ENCODE results near the gene KLHL12. TPM values are rescaled to one million over a fixed set of nuclear protein-coding genes. Genes with fewer than 3 reads are reported as not detected.
"Not testable (repeated sequence)": the region's sequence is repeated elsewhere in the genome, so short reads cannot be mapped to it uniquely, and the experiment has no call there.

KLHL12 gene
- total and polyA plus RNA-seq, 2 of the 8 experiments (the other 6 are each of a cell fraction or from before 2014, with no cell fraction given) = 27.2 to 33.3 TPM

GRCh38 chr1:202912476-202912875 lies 14.6 kb downstream of the KLHL12 start:
- H3K14ac ChIP-seq (ENCODE audit: insufficient read length); H2BK5ac ChIP-seq (ENCODE audit: low read depth, low read length); H3K56ac ChIP-seq (replicated peaks; ENCODE audit: insufficient read length, low read depth, low read length); H3K27me3 ChIP-seq (replicated peaks in 1 of 4; ENCODE audit: control insufficient read depth in 3 of 4, extremely low read depth in 1 of 4, insufficient read depth in 3 of 4, low read length in 3 of 4); POLR2A ChIA-PET (ENCODE audit: partially characterized antibody); H2BK20ac ChIP-seq (ENCODE audit: low read length); H2BK12ac ChIP-seq (ENCODE audit: low read depth, low read length); H2BK120ac ChIP-seq (replicated peaks; ENCODE audit: low read depth, low read length); H3K4me1 ChIP-seq (replicated peaks in 1 of 4; ENCODE audit: control insufficient read depth in 3 of 4, insufficient read depth in 4 of 4, low read length in 3 of 4); H3K9me3 ChIP-seq (ENCODE audit: insufficient read depth in 2 of 2, low read depth in 1 of 2, low read length in 1 of 2); CTCF ChIA-PET (ENCODE audit: partially characterized antibody); H3K4me3 ChIP-seq (ENCODE audit: extremely low read depth in 1 of 4, insufficient read depth in 2 of 4, low read depth in 3 of 4, low read length in 4 of 4); H3K79me1 ChIP-seq (ENCODE audit: low read depth, low read length); H3K27ac ChIP-seq (ENCODE audit: low read depth, low read length); H4K5ac ChIP-seq (ENCODE audit: insufficient read length, low read depth, low read length); H3K23ac ChIP-seq (ENCODE audit: insufficient read length); H3K4me2 ChIP-seq (ENCODE audit: insufficient read depth in 1 of 2, low read depth in 2 of 2, low read length in 2 of 2); H3K4ac ChIP-seq (replicated peaks; ENCODE audit: insufficient read length, low read depth, low read length); DNase-seq (ENCODE audit: low read depth in 1 of 2, low spot score in 2 of 2); H3K9ac ChIP-seq (replicated peaks in 1 of 4; ENCODE audit: extremely low read depth in 1 of 4, low read depth in 3 of 4, low read length in 3 of 4); H2AFZ ChIP-seq (ENCODE audit: low read length); H2AK5ac ChIP-seq (ENCODE audit: low read depth, low read length); H3K23me2 ChIP-seq (ENCODE audit: low read depth, low read length); H4K20me1 ChIP-seq (replicated peaks in 1 of 2; ENCODE audit: control insufficient read depth in 1 of 2, insufficient read depth in 2 of 2, low read length in 2 of 2); H3K18ac ChIP-seq (ENCODE audit: extremely low read depth, low read length); H3K79me2 ChIP-seq (ENCODE audit: control insufficient read depth in 1 of 2, insufficient read depth in 2 of 2, low read length in 2 of 2); H2BK15ac ChIP-seq (ENCODE audit: low read length); H4K91ac ChIP-seq (replicated peaks; ENCODE audit: insufficient read length, low read length); H4K8ac ChIP-seq (ENCODE audit: extremely low read depth, insufficient read depth, low read length); FAIRE-seq: not testable (repeated sequence)
- 94% methylated on average over 4 of the region's 4 CpGs; no CpG with 5 or more reads in 1 of the 2 experiments for WGBS, 2 experiments (ENCODE audit: extremely low coverage in 1 of 2, insufficient coverage in 1 of 2, insufficient read length in 1 of 2, insufficient replicate concordance in 2 of 2, low coverage in 1 of 2, low lambda C conversion rate in 2 of 2, missing lambda C conversion rate in 1 of 2)
- peaks cover 0 to 54% (median 25%) of the 10 kb centered on the region in 4 experiments; a peak in 7 of 8 replicates for H3K36me3 ChIP-seq (ENCODE audit: control insufficient read depth in 2 of 4, insufficient read depth in 4 of 4, low read length in 3 of 4)
